Measurements from ENCODE around the gene GNB1. TPM values are rescaled to one million over a fixed set of nuclear protein-coding genes. Genes with fewer than 3 reads are reported as not detected.

Gene GNB1
- total and polyA plus RNA-seq, 2 donors (not counting 1 experiment from before 2014, with no cell fraction given): 91.3 to 485 TPM

DNA sequence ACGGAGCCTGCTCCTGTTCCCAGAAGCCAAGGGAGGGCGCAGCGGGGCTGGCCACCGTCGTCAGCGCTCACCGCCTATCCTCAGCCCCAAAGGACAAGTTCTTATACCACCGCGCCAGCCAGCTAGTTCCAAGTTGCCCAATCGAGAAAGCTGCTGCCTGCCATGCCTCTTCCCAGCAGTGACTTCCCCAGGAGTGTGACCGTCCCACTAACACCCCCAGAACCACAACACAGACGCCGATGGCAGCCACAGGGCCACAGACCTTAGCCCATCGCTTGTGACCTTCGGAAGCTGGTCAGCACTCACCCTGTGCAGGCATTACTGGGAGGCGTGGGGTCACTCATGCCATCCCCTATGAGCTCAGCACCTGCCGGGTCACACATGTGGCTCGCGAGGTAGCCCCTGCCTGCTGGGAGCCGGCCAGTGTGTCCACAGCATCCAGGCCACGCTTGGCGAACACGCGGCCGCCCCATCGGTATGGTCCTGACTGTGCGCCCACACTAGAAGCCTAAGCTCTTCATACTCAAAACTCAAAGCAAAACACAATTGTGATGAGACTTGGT is 132.7 kb downstream of the GNB1 start:
- H2AFZ ChIP-seq (ENCODE audit: low read length): no peak overlapping the region
- no peaks in the 10 kb centered on the region for H3K4me1 ChIP-seq (ENCODE audit: control insufficient read depth, extremely low read depth, insufficient read depth, low read length)
- H3K4me3 ChIP-seq (replicated peaks in 1 of 4; ENCODE audit: control extremely low read depth in 1 of 4, insufficient read depth in 1 of 4, low read depth in 3 of 4, low read length in 4 of 4): no peak overlapping the region
- peaks cover 5% of the 10 kb centered on the region for H3K79me2 ChIP-seq (ENCODE audit: control insufficient read depth, insufficient read depth, low read length)
- no peak overlapping the region for H3K27ac ChIP-seq (ENCODE audit: insufficient read depth, low read length)
- no peak overlapping the region for H3K4me2 ChIP-seq (ENCODE audit: extremely low read depth, insufficient read depth, low read length)
- TF ChIP-seq, protein P1, sequence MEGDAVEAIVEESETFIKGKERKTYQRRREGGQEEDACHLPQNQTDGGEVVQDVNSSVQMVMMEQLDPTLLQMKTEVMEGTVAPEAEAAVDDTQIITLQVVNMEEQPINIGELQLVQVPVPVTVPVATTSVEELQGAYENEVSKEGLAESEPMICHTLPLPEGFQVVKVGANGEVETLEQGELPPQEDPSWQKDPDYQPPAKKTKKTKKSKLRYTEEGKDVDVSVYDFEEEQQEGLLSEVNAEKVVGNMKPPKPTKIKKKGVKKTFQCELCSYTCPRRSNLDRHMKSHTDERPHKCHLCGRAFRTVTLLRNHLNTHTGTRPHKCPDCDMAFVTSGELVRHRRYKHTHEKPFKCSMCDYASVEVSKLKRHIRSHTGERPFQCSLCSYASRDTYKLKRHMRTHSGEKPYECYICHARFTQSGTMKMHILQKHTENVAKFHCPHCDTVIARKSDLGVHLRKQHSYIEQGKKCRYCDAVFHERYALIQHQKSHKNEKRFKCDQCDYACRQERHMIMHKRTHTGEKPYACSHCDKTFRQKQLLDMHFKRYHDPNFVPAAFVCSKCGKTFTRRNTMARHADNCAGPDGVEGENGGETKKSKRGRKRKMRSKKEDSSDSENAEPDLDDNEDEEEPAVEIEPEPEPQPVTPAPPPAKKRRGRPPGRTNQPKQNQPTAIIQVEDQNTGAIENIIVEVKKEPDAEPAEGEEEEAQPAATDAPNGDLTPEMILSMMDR (conservative IDR thresholded peaks at IDR 0.05 in 1 of 2, IDR thresholded peaks at IDR 0.05 in 1 of 2; ENCODE audit: low read depth in 1 of 2, low read length in 2 of 2): no peak
- TF ChIP-seq EZH2 (IDR thresholded peaks at IDR 0.05; ENCODE audit: low read length, missing control alignments): no peak
- H4K20me1 ChIP-seq (ENCODE audit: control insufficient read depth, extremely low read depth, insufficient read depth, low read length): no peaks in the 10 kb centered on the region
- no peak overlapping the region for H3K9ac ChIP-seq (ENCODE audit: insufficient read depth, low read length)
- H3K27me3 ChIP-seq (ENCODE audit: control insufficient read depth, insufficient read depth, low read length): no peaks in the 10 kb centered on the region
- H3K9me3 ChIP-seq (ENCODE audit: control insufficient read depth, insufficient read depth, low read depth, low read length): no peaks in the 10 kb centered on the region
- H3K36me3 ChIP-seq (ENCODE audit: control insufficient read depth, insufficient read depth, low read length): peaks cover 42% of the 10 kb centered on the region
- no peak for DNase-seq (ENCODE audit: low read depth in 2 of 2)

DNA sequence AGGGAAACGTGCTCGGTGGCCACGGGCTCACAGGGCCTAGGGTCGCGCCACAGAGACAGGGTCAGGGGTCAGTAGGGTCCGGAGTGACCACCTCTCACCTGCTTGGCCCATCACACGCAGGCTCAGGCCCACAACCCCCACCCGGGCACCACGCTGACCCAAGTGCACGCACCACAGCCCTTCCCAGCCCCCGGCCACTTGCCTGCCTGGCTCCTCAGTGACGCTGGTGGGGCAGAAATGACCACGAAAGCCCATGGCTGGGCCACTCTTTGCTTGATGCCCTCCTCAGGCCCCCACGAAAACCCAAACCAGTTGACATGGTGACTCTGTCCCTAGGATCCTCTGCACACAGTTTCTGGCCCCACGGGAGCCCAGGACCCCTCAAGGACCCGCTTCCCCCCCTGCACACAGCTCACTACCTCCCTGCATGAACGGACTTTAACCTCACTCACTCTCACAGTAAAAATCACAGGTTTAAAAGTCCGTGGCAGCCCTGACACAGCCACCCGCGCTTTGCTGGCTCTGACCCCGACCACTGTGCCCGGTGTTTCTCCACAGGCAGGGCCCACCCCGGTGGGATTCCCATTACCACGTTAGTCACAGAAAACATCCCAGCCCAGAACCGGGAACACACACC is 133.3 kb downstream of the GNB1 start:
- no peak overlapping the region for H3K27ac ChIP-seq (ENCODE audit: insufficient read depth, low read length)
- H3K9me3 ChIP-seq (ENCODE audit: control insufficient read depth, insufficient read depth, low read depth, low read length): no peaks in the 10 kb centered on the region
- H3K4me2 ChIP-seq (ENCODE audit: extremely low read depth, insufficient read depth, low read length): no peak overlapping the region
- no peaks in the 10 kb centered on the region for H3K4me1 ChIP-seq (ENCODE audit: control insufficient read depth, extremely low read depth, insufficient read depth, low read length)
- H4K20me1 ChIP-seq (ENCODE audit: control insufficient read depth, extremely low read depth, insufficient read depth, low read length): no peaks in the 10 kb centered on the region
- H3K36me3 ChIP-seq (ENCODE audit: control insufficient read depth, insufficient read depth, low read length): peaks cover 42% of the 10 kb centered on the region
- H3K9ac ChIP-seq (ENCODE audit: insufficient read depth, low read length): no peak overlapping the region
- H3K4me3 ChIP-seq (replicated peaks in 1 of 4; ENCODE audit: control extremely low read depth in 1 of 4, insufficient read depth in 1 of 4, low read depth in 3 of 4, low read length in 4 of 4): no peak overlapping the region
- no peak overlapping the region for H2AFZ ChIP-seq (ENCODE audit: low read length)
- DNase-seq (ENCODE audit: low read depth in 2 of 2): no peak
- TF ChIP-seq, protein P1 (conservative IDR thresholded peaks at IDR 0.05 in 1 of 2, IDR thresholded peaks at IDR 0.05 in 1 of 2; ENCODE audit: low read depth in 1 of 2, low read length in 2 of 2): no peak
- no peak for TF ChIP-seq EZH2 (IDR thresholded peaks at IDR 0.05; ENCODE audit: low read length, missing control alignments)
- H3K79me2 ChIP-seq (ENCODE audit: control insufficient read depth, insufficient read depth, low read length): peaks cover 5% of the 10 kb centered on the region
- H3K27me3 ChIP-seq (ENCODE audit: control insufficient read depth, insufficient read depth, low read length): no peaks in the 10 kb centered on the region

DNA sequence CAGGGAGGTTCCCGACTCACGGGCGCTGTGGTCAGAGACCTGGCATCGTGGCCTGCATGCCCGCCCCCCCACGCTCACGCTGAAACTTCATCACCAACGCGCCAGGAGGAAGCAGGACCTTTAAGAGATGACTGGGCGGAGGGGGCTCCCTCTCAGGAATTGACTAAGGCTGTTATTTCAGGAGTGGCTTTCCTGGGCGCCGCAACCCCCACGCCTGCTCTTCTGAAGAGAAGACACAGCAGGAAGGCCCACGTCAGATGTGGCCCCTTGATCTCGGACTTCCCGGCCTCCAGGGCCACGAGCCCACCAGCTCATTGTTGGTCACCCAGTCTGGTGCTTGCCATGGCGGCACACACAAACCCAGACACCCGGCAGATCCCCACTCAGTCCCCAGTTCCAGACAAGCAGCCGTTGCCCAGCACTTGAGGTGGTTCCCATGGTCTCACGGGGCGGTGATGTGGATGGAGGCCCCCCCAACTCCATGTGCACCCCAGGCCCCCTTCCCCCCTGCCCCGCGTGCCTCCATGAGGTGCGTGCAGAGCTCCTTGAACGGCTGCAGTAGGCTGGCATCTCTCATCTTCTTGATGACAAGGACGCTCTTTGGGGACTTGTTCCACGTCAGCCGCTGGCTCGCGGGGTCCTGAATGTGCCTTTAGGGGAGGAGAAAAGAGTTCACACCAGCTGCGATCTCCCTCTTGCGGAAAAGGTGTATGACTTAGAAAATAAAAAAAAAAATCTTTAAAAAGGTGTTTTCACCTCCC is 134.0 kb downstream of the GNB1 start:
- DNase-seq (ENCODE audit: low read depth in 2 of 2): no peak
- Histone ChIP-seq H3K4me1 (ENCODE audit: control insufficient read depth, extremely low read depth, insufficient read depth, low read length) (no peaks in the 10 kb centered on the region), H3K4me2 (ENCODE audit: extremely low read depth, insufficient read depth, low read length) (no peak overlapping the region), H3K27me3 (ENCODE audit: control insufficient read depth, insufficient read depth, low read length) (no peaks in the 10 kb centered on the region), H4K20me1 (ENCODE audit: control insufficient read depth, extremely low read depth, insufficient read depth, low read length) (no peaks in the 10 kb centered on the region), H3K9me3 (ENCODE audit: control insufficient read depth, insufficient read depth, low read depth, low read length) (no peaks in the 10 kb centered on the region), H3K9ac (ENCODE audit: insufficient read depth, low read length) (no peak overlapping the region), H3K79me2 (ENCODE audit: control insufficient read depth, insufficient read depth, low read length) (peaks cover 5% of the 10 kb centered on the region), H3K4me3 (replicated peaks in 1 of 4; ENCODE audit: control extremely low read depth in 1 of 4, insufficient read depth in 1 of 4, low read depth in 3 of 4, low read length in 4 of 4) (no peak overlapping the region), H2AFZ (ENCODE audit: low read length) (no peak overlapping the region), H3K27ac (ENCODE audit: insufficient read depth, low read length) (no peak overlapping the region), H3K36me3 (ENCODE audit: control insufficient read depth, insufficient read depth, low read length) (peaks cover 40% of the 10 kb centered on the region)
- TF ChIP-seq, protein P1 (conservative IDR thresholded peaks at IDR 0.05 in 1 of 2, IDR thresholded peaks at IDR 0.05 in 1 of 2; ENCODE audit: low read depth in 1 of 2, low read length in 2 of 2): no peak
- no peak for TF ChIP-seq EZH2 (IDR thresholded peaks at IDR 0.05; ENCODE audit: low read length, missing control alignments)
